Measurements from ENCODE around the gene FBXL4.

The FBXL4 gene

GRCh38 chr6:98824902-98825599, 122.7 kb downstream of the FBXL4 start:
- no peak for DNase-seq (ENCODE audit: low spot score)

DNA sequence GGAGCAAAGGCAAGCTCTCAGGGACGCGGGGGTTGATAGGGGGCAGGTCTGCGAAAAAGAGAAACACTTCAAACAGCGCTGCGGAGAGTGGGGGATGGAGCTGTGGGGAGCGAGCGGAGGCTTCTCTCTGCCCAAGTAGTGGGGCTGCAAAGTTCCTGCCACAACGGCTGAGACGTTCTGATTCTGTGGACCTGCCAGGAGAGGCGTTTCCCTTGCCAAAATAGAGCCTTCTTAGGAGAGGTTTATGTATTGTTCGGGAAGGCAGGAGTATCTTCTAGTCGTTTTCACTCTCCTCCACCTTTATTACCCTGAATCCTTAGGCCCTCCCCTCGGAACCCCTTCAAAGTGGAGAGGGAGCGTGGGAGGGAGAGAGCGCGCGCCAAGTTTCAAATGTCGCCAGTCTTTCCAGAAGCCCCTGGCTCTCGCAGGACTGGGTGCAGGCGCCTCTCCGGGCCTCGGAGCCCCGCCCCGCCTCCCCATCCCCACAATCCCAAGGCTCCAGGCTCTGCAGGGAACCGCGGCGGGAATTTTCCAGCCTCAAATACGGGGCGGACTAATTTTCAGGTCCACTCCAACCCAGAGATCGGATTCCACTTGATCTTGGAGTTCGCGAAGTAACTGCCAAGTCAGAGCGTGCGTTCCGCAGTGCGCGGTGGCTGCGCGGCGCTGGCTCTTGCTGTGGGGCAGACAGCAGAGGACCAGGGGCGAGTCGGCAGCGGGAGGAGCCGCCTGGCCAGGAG, 123.4 kb downstream of the FBXL4 start:
- no peak for DNase-seq (ENCODE audit: low spot score)

- no peak for DNase-seq (ENCODE audit: low spot score)
Measured at GRCh38 chr6:98823428-98824161, 124.2 kb downstream of the FBXL4 start.

GRCh38 chr6:98821756-98822405, 125.9 kb downstream of the FBXL4 start:
- DNase-seq (ENCODE audit: low spot score), result no peak
